HG03108 (cell line): ENCODE data around the gene SORCS1.

Source experiments
- ATAC-seq: cut with Tn5 transposase; IDR thresholded peaks from one replicate; pipeline ENCODE4 v1.9.1; 2021; ENCODE audit warnings: moderate library complexity; ENCODE audit not compliant: unreplicated experiment

Gene SORCS1

DNA sequence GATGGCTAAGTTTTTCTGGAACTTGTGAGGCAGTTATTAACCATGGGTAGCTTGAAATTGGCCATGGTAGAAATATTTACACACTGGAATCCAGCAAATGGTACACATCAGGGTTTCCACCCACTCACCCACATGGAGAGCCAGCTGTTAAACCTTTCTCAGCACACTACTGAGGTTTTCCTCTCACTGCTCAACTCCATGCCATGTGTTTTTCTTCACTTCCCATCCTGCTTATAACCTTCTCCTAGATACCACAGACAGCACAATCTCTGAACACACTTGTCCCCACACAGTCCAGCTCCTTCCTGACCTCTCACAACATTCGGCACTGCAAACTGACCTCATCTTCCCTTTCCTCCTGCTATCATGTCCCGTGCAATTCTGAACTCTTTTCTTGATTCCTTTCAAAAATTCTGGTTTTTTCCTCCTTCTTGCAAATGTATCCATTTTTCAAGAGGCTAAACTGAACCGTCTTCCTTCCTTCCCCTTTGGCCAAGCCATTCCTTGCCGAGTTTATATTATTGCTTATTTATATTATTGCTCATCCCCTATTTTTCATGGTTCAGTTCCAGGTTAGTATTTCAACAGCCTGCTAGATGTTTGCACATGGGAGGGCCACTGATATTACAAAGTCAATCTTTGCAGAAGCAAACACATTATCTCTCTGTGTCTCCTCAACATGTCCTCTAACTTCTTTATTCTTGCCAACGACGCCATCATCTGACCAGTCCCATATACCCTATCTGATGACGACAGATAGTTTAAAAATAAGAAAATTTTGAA is 606.4 kb downstream of the SORCS1 start:
- ATAC-seq: no peak

- no peak for ATAC-seq
Measured at GRCh38 chr10:106557053-106557452, 607.5 kb downstream of the SORCS1 start.

- no peak for ATAC-seq
Measured at GRCh38 chr10:106555599-106555998, 608.9 kb downstream of the SORCS1 start.

DNA sequence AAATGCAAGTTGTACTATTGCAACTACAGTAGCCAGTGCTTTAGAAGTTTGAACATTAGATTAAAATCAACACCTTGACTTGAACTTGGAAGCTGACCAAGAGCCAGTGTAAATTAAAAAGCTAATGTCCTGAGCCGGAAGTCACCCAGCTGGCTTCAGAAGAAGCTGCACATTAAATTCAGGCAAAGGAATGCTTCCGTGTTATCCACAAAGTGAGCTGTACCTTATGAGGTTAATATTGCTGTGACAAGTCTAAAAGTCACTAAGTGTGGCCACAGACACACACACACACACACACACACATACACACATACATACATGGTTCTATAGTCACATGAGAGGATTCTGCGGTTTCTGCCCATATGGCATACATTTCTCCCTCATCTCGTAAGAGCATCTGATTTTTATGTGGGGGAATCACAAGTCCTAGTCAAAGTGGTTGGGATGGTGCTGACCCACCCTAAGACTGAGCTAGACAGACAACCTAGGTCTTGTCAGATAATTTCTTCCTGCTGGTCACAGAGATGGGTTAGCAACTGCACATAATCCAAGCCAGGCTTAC is 612.9 kb downstream of the SORCS1 start:
- no peak for ATAC-seq

DNA sequence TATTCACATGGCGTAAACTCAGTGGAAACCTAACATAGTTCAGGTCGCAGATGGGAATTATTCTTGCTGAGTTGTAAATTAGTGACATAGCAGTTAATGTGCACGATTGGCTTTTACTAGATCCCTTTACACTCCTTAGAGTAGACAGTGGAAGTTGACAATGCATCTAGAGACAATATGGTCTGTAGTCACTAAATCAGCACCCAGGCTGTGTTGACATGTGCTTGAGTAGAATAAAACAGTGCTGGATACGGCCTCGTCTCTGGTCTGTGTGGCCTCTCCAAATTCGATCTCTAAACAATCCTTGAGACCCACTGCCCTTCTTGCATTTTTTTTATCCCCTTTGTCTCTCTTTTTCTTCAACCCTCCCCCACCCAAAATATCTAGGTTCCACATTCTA is 615.7 kb downstream of the SORCS1 start:
- ATAC-seq: no peak

DNA sequence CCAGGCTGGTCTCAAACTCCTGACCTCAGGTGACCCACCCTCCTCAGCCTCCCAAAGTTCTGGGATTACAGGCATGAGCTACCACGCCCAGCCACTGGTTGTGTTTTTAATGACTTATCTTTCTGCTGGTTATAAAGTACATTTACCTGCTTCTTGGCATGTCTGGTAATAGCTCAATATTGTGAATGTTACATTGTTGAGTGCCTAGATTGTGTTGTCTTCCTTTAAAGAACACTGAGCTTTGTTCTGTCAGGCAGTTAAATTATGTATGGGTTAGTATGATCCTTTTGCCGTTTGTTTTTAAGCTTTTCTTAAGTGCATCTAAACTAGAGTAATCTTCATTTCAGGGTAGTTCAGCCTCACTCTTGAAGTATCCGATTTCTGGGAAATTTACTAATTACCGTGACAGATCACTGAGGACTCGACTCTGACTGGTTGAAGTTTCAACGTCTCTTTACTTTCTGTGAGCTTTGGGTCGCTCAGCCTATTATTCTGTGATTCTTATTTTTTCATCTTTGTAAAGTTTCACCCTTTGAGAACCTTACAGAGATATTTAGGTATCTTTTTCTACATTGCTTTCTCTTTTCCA is 617.4 kb downstream of the SORCS1 start:
- no peak for ATAC-seq

GRCh38 chr10:106542461-106542860 is 622.0 kb downstream of the SORCS1 start:
- no peak for ATAC-seq

DNA sequence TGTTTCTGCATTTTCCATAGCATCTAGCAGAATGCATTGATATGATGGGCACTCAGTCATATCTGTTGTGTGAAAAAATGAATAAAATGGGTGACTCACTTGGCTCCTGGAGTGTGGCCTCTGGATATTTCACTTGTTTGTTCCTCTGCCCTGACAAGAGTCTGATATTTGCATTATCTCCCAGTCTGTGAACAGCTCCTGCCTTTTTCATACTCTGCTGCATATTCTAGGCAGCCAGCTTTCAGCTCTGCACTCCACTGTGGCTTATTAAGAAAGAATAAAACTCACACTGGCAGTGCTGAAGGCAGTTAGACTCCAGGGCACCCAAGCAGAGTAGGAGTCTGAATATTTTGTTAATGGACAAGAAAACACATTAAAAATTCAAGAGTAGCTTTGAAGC is 623.9 kb downstream of the SORCS1 start:
- ATAC-seq: no peak

DNA sequence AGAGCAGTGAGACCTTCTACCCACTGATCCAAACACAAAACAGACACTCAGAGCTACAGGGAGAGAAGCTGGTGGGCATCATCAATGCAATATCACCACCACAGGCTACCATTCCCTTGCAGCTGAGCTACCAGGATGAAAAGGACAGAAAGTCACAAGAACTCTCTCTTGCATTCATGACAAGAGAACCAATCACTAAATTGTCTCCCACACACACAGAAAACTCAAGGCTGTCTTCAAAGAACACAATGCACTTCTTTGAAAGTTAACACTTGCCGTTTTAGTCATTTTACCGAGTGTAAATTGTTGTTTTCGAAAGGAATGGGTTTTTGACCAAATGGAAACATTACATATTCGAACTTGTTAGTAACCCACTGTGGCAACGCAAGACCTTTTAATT is 626.6 kb downstream of the SORCS1 start:
- no peak for ATAC-seq

GRCh38 chr10:106535304-106535953 is 629.1 kb downstream of the SORCS1 start:
- no peak for ATAC-seq

- ATAC-seq: no peak
Measured at GRCh38 chr10:106534441-106534840, 630.1 kb downstream of the SORCS1 start.

DNA sequence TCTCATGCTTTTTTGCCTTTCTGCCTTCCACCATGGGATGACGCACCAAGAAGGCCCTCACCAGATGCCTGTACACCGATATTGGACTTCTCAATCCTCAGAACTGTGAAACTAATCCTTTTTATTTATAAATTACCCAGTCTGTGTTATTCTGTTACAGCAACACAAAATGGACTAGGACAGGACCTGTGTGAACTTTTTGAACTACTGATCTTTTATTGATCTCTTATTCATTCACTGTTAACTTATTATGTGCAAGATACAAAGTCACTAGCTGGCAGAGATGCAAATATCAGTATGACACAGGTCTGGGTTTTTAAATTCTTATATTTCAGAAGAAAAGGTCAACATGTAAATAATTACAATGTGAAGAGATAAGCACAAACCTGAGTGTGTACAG is 635.8 kb downstream of the SORCS1 start:
- no peak for ATAC-seq

DNA sequence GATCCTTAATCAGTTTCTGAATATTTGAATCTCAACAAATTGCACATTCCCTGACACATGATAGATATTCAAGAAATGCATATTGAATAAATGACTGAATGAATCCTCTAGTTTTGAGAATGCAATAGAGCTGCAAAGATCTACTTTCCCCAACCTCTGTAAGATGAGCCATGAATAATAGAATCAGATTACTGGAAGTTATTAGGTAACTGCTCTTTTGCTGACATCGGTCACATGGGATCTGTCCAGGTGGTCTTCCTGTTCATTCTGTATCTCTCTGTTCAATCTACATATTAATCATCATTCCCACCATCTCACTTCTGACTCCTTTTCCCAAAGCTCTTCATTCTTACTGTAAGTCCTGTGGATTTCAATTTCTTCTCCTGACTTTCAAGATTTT is 638.7 kb downstream of the SORCS1 start:
- no peak for ATAC-seq
